Small intestine (tissue), 7 donors: ENCODE measurements around the gene CAPSL. TPM values are rescaled to one million over a fixed set of nuclear protein-coding genes. Genes with fewer than 3 reads are reported as not detected.
A peak's percentile ranks its signal among the peaks of the same experiment; 100 is the strongest.
"Not testable (repeated sequence)": the region's sequence is repeated elsewhere in the genome, so short reads cannot be mapped to it uniquely, and the experiment has no call there.

Experiments
- DNase-seq, 2 donors: peaks; one replicate each; pipeline versions ENCODE4 v3.0.0 to v3.0.0-alpha.2; 2013
- FAIRE-seq: peaks from 2 replicates; lab custom pipeline; 2012; peaks lifted over from hg19 to GRCh38; lab: Jason Lieb, UNC
- H3K27ac ChIP-seq, 3 donors: one replicate each; pipeline ENCODE4 v1.5.1; 2013; ENCODE audit warnings: low read length in 2 of 3, mild to moderate bottlenecking in 2 of 3, control low read depth in 1 of 3, inconsistent platforms in 1 of 3, low read depth in 1 of 3, moderate library complexity in 1 of 3
- H3K27me3 ChIP-seq, 3 donors: one replicate each; pipeline ENCODE4 v1.6.1; 2013; ENCODE audit warnings: low read length in 3 of 3, inconsistent platforms in 1 of 3; ENCODE audit not compliant: control insufficient read depth in 3 of 3, insufficient read depth in 3 of 3
- H3K36me3 ChIP-seq, 3 donors: one replicate each; pipeline ENCODE4 v1.6.1; 2013; ENCODE audit warnings: low read length in 3 of 3, inconsistent platforms in 1 of 3, low read depth in 1 of 3, mild to moderate bottlenecking in 1 of 3, moderate library complexity in 1 of 3; ENCODE audit not compliant: control insufficient read depth in 3 of 3, insufficient read depth in 2 of 3
- H3K4me1 ChIP-seq, 3 donors: one replicate each; pipeline ENCODE4 v1.6.1; 2013; ENCODE audit warnings: low read length in 2 of 3, inconsistent platforms in 1 of 3, low read depth in 1 of 3, mild to moderate bottlenecking in 1 of 3, moderate library complexity in 1 of 3; ENCODE audit not compliant: control insufficient read depth in 3 of 3, insufficient read depth in 2 of 3
- H3K4me3 ChIP-seq, 3 donors: one replicate each; pipeline ENCODE4 v1.5.1; 2013; ENCODE audit warnings: low read length in 3 of 3, control low read depth in 1 of 3, inconsistent platforms in 1 of 3, low read depth in 1 of 3, mild to moderate bottlenecking in 1 of 3, moderate library complexity in 1 of 3
- H3K9me3 ChIP-seq, 2 donors: one replicate each; pipeline ENCODE4 v1.6.1; 2013; ENCODE audit warnings: low read depth in 1 of 2, low read length in 1 of 2; ENCODE audit not compliant: control insufficient read depth in 2 of 2, insufficient read depth in 1 of 2
- WGBS, 3 donors: extraction: QIAGEN DNeasy Blood & Tissue Kit; methylation state at CpG; one replicate each; pipeline ENCODE4 v1.1.7; 2013; 5-methylcytosine and 5-hydroxymethylcytosine counted together
- polyA plus RNA-seq, 4 donors: library from polyadenylated mRNA; stranded (reverse) in 3 of 4; unstranded in 1 of 4; fragments of 200-250 nt in 3 of 4; fragments of 120-200 nt in 1 of 4; gene quantifications; one replicate each; pipeline versions ENCODE4 v1.2.1 to v1.2.3, GENCODE V29; 2013
- donor health status: healthy with polysubstance abuse.
- donor health status: control.
- donor health status: control.
- donor health status: Bipolar disorder and iron deficiency.
- donor health status: healthy.

Gene CAPSL
- polyA plus RNA-seq, 4 donors: 0.55 TPM; not detected in 3

- H3K4me1 ChIP-seq: no peaks in the 10 kb centered on the region
- H3K36me3 ChIP-seq: no peaks in the 10 kb centered on the region
- H3K27me3 ChIP-seq: no peaks in the 10 kb centered on the region
- WGBS, 3 donors: 25 to 67% (median 40%) methylated on average over 2 of the region's 2 CpGs
- no peak overlapping the region for H3K4me3 ChIP-seq
- DNase-seq: peak; percentile 26 to 43
- no peaks in the 10 kb centered on the region for H3K9me3 ChIP-seq
- FAIRE-seq: no peak
- no peak overlapping the region for H3K27ac ChIP-seq
These were observed 36.3 kb downstream of the CAPSL start for GRCh38 chr5:35902046-35902672.

- 88 to 93% (median 88%) methylated on average over 3 of the region's 3 CpGs for WGBS, 3 donors
- DNase-seq (no peak), FAIRE-seq (no peak)
- Histone ChIP-seq H3K4me1 (no peaks in the 10 kb centered on the region), H3K4me3 (no peak overlapping the region), H3K27me3 (no peaks in the 10 kb centered on the region), H3K36me3 (no peaks in the 10 kb centered on the region), H3K9me3 (no peaks in the 10 kb centered on the region), H3K27ac (no peak overlapping the region)
These were observed 37.3 kb downstream of the CAPSL start for GRCh38 chr5:35900972-35901695.

- H3K4me3 ChIP-seq: no peak overlapping the region
- peak in 1 of 2 donors; percentile 58 for DNase-seq
These were observed 38.6 kb downstream of the CAPSL start for GRCh38 chr5:35899800-35900199.

GRCh38 chr5:35898952-35899660 is 39.3 kb downstream of the CAPSL start:
- DNase-seq (no peak), FAIRE-seq (no peak)
- Histone ChIP-seq H3K9me3 (no peaks in the 10 kb centered on the region), H3K4me3 (no peak overlapping the region), H3K27me3 (peaks cover 0 to 2% (median 0%) of the 10 kb centered on the region in 3 donors), H3K4me1 (no peaks in the 10 kb centered on the region), H3K27ac (no peak overlapping the region), H3K36me3 (no peaks in the 10 kb centered on the region)
- WGBS, 3 donors: 81 to 90% (median 90%) methylated on average over 7 of the region's 7 CpGs

More at GRCh38 chr5:35899800-35900199, 38.6 kb downstream of the CAPSL start:
- Histone ChIP-seq H3K36me3 (no peaks in the 10 kb centered on the region), H3K27me3 (peaks cover 0 to 2% (median 0%) of the 10 kb centered on the region in 3 donors), H3K4me1 (no peaks in the 10 kb centered on the region), H3K27ac (no peak overlapping the region), H3K9me3 (no peaks in the 10 kb centered on the region)
- FAIRE-seq: no peak
- WGBS, 3 donors: 41 to 55% (median 47%) methylated on average over 3 of the region's 3 CpGs

GRCh38 chr5:35894131-35894530 is 44.3 kb downstream of the CAPSL start:
- no peak overlapping the region for H3K27ac ChIP-seq
- 78 to 79% (median 78%) methylated on average over 5 of the region's 5 CpGs for WGBS, 3 donors
- no peak overlapping the region for H3K4me3 ChIP-seq
- no peak for DNase-seq
- no peak for FAIRE-seq
- H3K9me3 ChIP-seq: no peaks in the 10 kb centered on the region
- H3K4me1 ChIP-seq: peaks cover 0 to 3% (median 0%) of the 10 kb centered on the region in 3 donors
- peaks cover 0 to 2% (median 0%) of the 10 kb centered on the region in 3 donors for H3K27me3 ChIP-seq
- no peaks in the 10 kb centered on the region for H3K36me3 ChIP-seq

GRCh38 chr5:35892799-35893198 is 45.6 kb downstream of the CAPSL start:
- not testable (repeated sequence) for H3K4me3 ChIP-seq, H3K27ac ChIP-seq, H3K4me1 ChIP-seq, H3K27me3 ChIP-seq, FAIRE-seq, H3K9me3 ChIP-seq, DNase-seq, H3K36me3 ChIP-seq
- 93 to 98% (median 93%) methylated on average over 14 to 23 of the region's 23 CpGs for WGBS, 3 donors

- DNase-seq (no peak), FAIRE-seq (no peak)
- Histone ChIP-seq H3K9me3 (no peaks in the 10 kb centered on the region), H3K4me1 (peaks cover 0 to 3% (median 0%) of the 10 kb centered on the region in 3 donors), H3K27me3 (peaks cover 0 to 2% (median 0%) of the 10 kb centered on the region in 3 donors), H3K4me3 (no peak overlapping the region), H3K36me3 (no peaks in the 10 kb centered on the region), H3K27ac (no peak overlapping the region)
- WGBS, 3 donors: 50 to 64% (median 50%) methylated on average over 5 of the region's 5 CpGs
These were observed 48.1 kb downstream of the CAPSL start for GRCh38 chr5:35890021-35891020.
